ENCODE data around the gene RNF166. TPM values are rescaled to one million over a fixed set of nuclear protein-coding genes. Genes with fewer than 3 reads are reported as not detected.

The RNF166 gene
- total RNA-seq, 4 donors from 2014 or later = 15.4 to 26.2 (median 19.7) TPM

- no peak for TF ChIP-seq CTCF (IDR thresholded peaks at IDR 0.05; ENCODE audit: low read depth)
These were observed 15.9 kb upstream of the RNF166 start for GRCh38 chr16:88721815-88722755.

GRCh38 chr16:88721236-88721635, 15.0 kb upstream of the RNF166 start:
- no peak for TF ChIP-seq CTCF (IDR thresholded peaks at IDR 0.05; ENCODE audit: low read depth)

GRCh38 chr16:88720396-88720970, 14.3 kb upstream of the RNF166 start:
- no peak for TF ChIP-seq CTCF (IDR thresholded peaks at IDR 0.05; ENCODE audit: low read depth)

GRCh38 chr16:88719933-88720296, 13.7 kb upstream of the RNF166 start:
- TF ChIP-seq CTCF (IDR thresholded peaks at IDR 0.05; ENCODE audit: low read depth) = no peak

GRCh38 chr16:88719267-88719932, 13.2 kb upstream of the RNF166 start:
- no peak for TF ChIP-seq CTCF (IDR thresholded peaks at IDR 0.05; ENCODE audit: low read depth)

GRCh38 chr16:88718178-88718577, 12.0 kb upstream of the RNF166 start:
- TF ChIP-seq CTCF (IDR thresholded peaks at IDR 0.05; ENCODE audit: low read depth) = no peak

GRCh38 chr16:88716601-88717001, 10.4 kb upstream of the RNF166 start:
- no peak for TF ChIP-seq CTCF (IDR thresholded peaks at IDR 0.05; ENCODE audit: low read depth)

Measured in subcutaneous adipose tissue (tissue), 4 donors.